Neural progenitor cell (in vitro differentiated cells): ENCODE measurements around the gene RNASE7. TPM values are rescaled to one million over a fixed set of nuclear protein-coding genes. Genes with fewer than 3 reads are reported as not detected.
"Not testable (repeated sequence)": the region's sequence is repeated elsewhere in the genome, so short reads cannot be mapped to it uniquely, and the experiment has no call there.

Experiments used
- DNase-seq: peaks from one replicate; pipeline ENCODE4 v3.0.0-alpha.2; 2016; ENCODE audit warnings: low spot score
- H2AFZ ChIP-seq: fragments of 200-600 bp; sonication (generic); replicated peaks from 2 replicates; pipeline ENCODE4 v1.6.1; 2016; ENCODE audit warnings: antibody characterized with exemption
- H3F3A ChIP-seq: fragments of 200-600 bp; sonication (generic); 2 replicates; pipeline ENCODE4 v1.6.1; 2016; ENCODE audit warnings: antibody characterized with exemption, low read depth
- H3K27ac ChIP-seq: fragments of 200-600 bp; sonication (generic); 2 replicates; pipeline ENCODE4 v1.5.1; 2016; ENCODE audit warnings: mild to moderate bottlenecking
- H3K27me3 ChIP-seq: fragments of 200-600 bp; sonication (generic); 2 replicates; pipeline ENCODE4 v1.6.1; 2016; ENCODE audit warnings: mild to moderate bottlenecking, moderate library complexity
- H3K36me3 ChIP-seq: fragments of 200-600 bp; sonication (generic); 2 replicates; pipeline ENCODE4 v1.5.1; 2016
- H3K4me1 ChIP-seq: fragments of 200-600 bp; sonication (generic); 2 replicates; pipeline ENCODE4 v1.6.1; 2016; ENCODE audit warnings: mixed run types
- H3K4me2 ChIP-seq: fragments of 200-600 bp; sonication (generic); 2 replicates; pipeline ENCODE4 v1.6.1; 2016
- H3K4me3 ChIP-seq: fragments of 200-600 bp; sonication (generic); 2 replicates; pipeline ENCODE4 v1.5.1; 2016
- H3K79me2 ChIP-seq: fragments of 200-600 bp; sonication (generic); 2 replicates; pipeline ENCODE4 v1.6.1; 2016; ENCODE audit warnings: low read depth
- H3K9ac ChIP-seq: fragments of 200-600 bp; sonication (generic); 2 replicates; pipeline ENCODE4 v1.6.1; 2016
- H3K9me3 ChIP-seq: fragments of 200-600 bp; sonication (generic); 2 replicates; pipeline ENCODE4 v1.5.1; 2016; ENCODE audit warnings: low read depth
- H4K20me1 ChIP-seq: fragments of 200-600 bp; sonication (generic); 2 replicates; pipeline ENCODE4 v1.6.1; 2016; ENCODE audit warnings: low read depth
- H3K27ac Mint-ChIP-seq: 3 replicates; pipeline ENCODE4 v1.8.0; 2021; ENCODE audit warnings: mixed read lengths
- H3K27me3 Mint-ChIP-seq: 2 replicates; pipeline ENCODE4 v1.8.0; 2022; ENCODE audit warnings: low read depth, mild to moderate bottlenecking, inconsistent platforms, moderate library complexity, mixed read lengths; ENCODE audit not compliant: insufficient read depth
- H3K36me3 Mint-ChIP-seq: 3 replicates; pipeline ENCODE4 v1.8.0; 2021; ENCODE audit warnings: mixed read lengths
- H3K4me1 Mint-ChIP-seq: 3 replicates; pipeline ENCODE4 v1.8.0; 2021; ENCODE audit warnings: mixed read lengths
- H3K4me3 Mint-ChIP-seq: 3 replicates; pipeline ENCODE4 v1.8.0; 2021; ENCODE audit warnings: mild to moderate bottlenecking, moderate library complexity, mixed read lengths
- H3K9me3 Mint-ChIP-seq: 3 replicates; pipeline ENCODE4 v1.8.0; 2020; ENCODE audit warnings: mixed read lengths
- EZH2 ChIP-seq: fragments of 200-600 bp; sonication (generic); IDR thresholded peaks from 2 replicates; pipeline ENCODE4 v1.6.1; 2017; ENCODE audit warnings: antibody characterized with exemption, mild to moderate bottlenecking, moderate library complexity
- EZH2phosphoT487 ChIP-seq: fragments of 200-600 bp; sonication (generic); IDR thresholded peaks from 2 replicates; pipeline ENCODE4 v1.6.1; 2017; ENCODE audit warnings: antibody characterized with exemption
- total RNA-seq: library from RNA; depleted of rRNA; stranded (reverse); fragments of >200 nt; gene quantifications from 2 replicates; pipeline ENCODE4 v1.2.3, GENCODE V29; 2015; ENCODE audit warnings: low replicate concordance
- TF ChIP-seq, protein P1 (sequence below): fragments of 200-600 bp; sonication (generic); IDR thresholded peaks from 2 replicates; pipeline ENCODE4 v1.5.1; 2017; ENCODE audit warnings: antibody characterized with exemption, mild to moderate bottlenecking

RNASE7 gene
- total RNA-seq, 1 donor from 2014 or later: not detected

DNA sequence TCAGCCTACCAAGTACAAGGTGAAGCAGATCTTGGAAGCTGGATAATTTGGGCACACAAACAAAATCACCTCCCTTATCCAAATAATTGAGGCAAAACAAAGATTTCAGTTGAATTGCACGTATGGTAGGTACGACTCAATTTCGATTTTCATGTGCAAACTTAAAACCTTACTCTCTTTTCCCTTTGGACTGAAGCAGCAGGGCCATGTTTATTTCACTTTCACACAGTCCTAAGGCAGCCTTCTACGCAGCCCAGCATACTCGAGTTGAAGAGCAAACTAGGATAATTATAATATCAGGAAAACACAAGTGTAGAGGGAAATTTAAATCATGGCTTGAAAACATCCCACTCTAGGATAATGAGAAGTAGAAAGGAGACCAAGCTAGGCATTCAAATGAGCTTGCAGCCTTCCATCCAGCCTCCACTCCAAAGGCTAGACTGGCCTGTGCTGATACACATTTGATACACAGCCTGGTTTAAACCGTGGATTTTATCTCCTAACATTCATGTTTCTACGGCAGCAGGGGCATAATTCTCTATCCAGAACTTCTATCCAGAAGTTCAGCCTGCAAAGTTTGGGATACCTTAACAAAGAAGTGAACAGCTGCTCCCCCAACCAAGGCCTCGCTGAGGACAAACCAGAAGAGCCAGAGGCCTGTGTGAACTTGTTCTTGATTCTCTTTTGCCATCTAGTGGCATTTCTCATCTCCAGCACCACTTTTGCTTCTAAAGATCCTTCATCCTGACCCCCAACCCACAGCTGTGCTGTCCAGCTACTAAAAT lies 2.4 kb upstream of the RNASE7 start:
- peaks cover 13% of the 10 kb centered on the region for H3K27me3 Mint-ChIP-seq
- Histone ChIP-seq H3K4me3 (no peak overlapping the region), H3F3A (no peaks in the 10 kb centered on the region), H3K9me3 (no peaks in the 10 kb centered on the region), H2AFZ (peak overlapping the region; percentile 46), H4K20me1 (no peaks in the 10 kb centered on the region), H3K27ac (no peak overlapping the region), H3K4me2 (no peak overlapping the region), H3K27me3 (peaks cover 7% of the 10 kb centered on the region), H3K9ac (no peak overlapping the region), H3K36me3 (no peaks in the 10 kb centered on the region), H3K79me2 (no peaks in the 10 kb centered on the region), H3K4me1 (peaks cover 11% of the 10 kb centered on the region)
- DNase-seq: peak; percentile 65
- no peaks in the 10 kb centered on the region for H3K36me3 Mint-ChIP-seq
- peaks cover 17% of the 10 kb centered on the region for H3K4me1 Mint-ChIP-seq
- H3K4me3 Mint-ChIP-seq: no peak overlapping the region
- H3K9me3 Mint-ChIP-seq: no peaks in the 10 kb centered on the region
- TF ChIP-seq EZH2phosphoT487 (no peak), EZH2 (no peak)
- TF ChIP-seq, protein P1, sequence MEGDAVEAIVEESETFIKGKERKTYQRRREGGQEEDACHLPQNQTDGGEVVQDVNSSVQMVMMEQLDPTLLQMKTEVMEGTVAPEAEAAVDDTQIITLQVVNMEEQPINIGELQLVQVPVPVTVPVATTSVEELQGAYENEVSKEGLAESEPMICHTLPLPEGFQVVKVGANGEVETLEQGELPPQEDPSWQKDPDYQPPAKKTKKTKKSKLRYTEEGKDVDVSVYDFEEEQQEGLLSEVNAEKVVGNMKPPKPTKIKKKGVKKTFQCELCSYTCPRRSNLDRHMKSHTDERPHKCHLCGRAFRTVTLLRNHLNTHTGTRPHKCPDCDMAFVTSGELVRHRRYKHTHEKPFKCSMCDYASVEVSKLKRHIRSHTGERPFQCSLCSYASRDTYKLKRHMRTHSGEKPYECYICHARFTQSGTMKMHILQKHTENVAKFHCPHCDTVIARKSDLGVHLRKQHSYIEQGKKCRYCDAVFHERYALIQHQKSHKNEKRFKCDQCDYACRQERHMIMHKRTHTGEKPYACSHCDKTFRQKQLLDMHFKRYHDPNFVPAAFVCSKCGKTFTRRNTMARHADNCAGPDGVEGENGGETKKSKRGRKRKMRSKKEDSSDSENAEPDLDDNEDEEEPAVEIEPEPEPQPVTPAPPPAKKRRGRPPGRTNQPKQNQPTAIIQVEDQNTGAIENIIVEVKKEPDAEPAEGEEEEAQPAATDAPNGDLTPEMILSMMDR: peak; percentile 54
- H3K27ac Mint-ChIP-seq: no peak overlapping the region

DNA sequence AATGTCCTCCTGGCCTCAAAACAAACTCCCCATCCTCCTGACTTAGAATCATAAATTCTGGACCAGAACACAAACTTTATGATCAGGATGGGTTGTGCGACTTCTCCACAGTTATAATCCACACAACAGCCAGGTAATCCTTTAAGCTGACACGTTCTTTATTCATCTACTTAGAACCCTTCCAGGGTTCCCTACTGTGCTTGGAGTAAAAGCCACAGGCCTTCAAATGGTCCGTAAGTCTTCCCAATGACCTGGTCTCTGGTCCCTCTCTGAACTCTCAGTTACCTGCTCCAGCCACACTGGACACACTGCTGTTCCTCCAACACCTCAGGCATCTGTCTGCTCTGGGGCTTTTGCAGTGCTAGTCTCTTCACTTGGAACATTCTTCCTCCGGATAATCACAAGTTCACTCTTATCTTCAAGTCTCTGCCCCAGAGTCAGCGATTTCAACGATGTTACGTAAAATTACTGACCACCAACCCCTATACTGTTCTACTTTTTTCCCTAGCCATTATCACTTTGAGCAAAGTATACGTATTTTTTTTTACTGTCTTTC lies 1.7 kb upstream of the RNASE7 start:
- Histone ChIP-seq H3K9ac (no peak overlapping the region), H3K4me2 (no peak overlapping the region), H3K27me3 (peaks cover 10% of the 10 kb centered on the region), H3K27ac (no peak overlapping the region), H3K4me3 (no peak overlapping the region), H2AFZ (no peak overlapping the region), H3F3A (no peaks in the 10 kb centered on the region), H3K9me3 (no peaks in the 10 kb centered on the region), H3K79me2 (no peaks in the 10 kb centered on the region), H4K20me1 (no peaks in the 10 kb centered on the region), H3K4me1 (peaks cover 11% of the 10 kb centered on the region), H3K36me3 (no peaks in the 10 kb centered on the region)
- peaks cover 11% of the 10 kb centered on the region for H3K27me3 Mint-ChIP-seq
- no peak overlapping the region for H3K27ac Mint-ChIP-seq
- no peaks in the 10 kb centered on the region for H3K36me3 Mint-ChIP-seq
- peaks cover 14% of the 10 kb centered on the region for H3K4me1 Mint-ChIP-seq
- no peak overlapping the region for H3K4me3 Mint-ChIP-seq
- TF ChIP-seq EZH2phosphoT487 (no peak), EZH2 (no peak)
- TF ChIP-seq, protein P1: no peak
- H3K9me3 Mint-ChIP-seq: no peaks in the 10 kb centered on the region
- DNase-seq: no peak

DNA sequence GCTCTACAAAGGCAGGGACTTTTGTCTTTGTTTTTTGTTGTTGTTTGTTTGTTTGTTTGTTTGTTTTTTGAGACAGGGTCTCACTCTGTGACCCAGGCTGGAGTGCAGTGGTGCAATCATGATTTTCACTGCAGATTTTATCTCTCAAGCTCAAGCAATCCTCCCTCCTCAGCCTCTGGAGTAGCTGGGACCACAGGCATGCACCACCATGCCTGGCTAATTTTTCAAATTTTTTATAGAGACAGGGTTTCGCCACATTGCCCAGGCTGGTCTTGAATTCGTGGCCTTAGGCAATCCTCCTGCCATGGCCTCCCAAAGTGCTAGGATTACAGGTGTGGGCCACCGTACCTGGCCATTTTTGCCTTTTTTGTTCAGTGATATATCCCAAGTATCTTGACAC lies 1.2 kb upstream of the RNASE7 start:
- H2AFZ ChIP-seq, H3K36me3 Mint-ChIP-seq, H3K9ac ChIP-seq, H3K79me2 ChIP-seq, H3K36me3 ChIP-seq, H3K27ac ChIP-seq, H3F3A ChIP-seq, DNase-seq, H3K9me3 Mint-ChIP-seq, H3K27ac Mint-ChIP-seq, H3K9me3 ChIP-seq, H3K4me2 ChIP-seq, H4K20me1 ChIP-seq, H3K4me3 ChIP-seq, H3K4me3 Mint-ChIP-seq: not testable (repeated sequence)
- H3K4me1 ChIP-seq: peaks cover 11% of the 10 kb centered on the region
- Mint-ChIP-seq H3K4me1 (peaks cover 14% of the 10 kb centered on the region), H3K27me3 (peaks cover 10% of the 10 kb centered on the region)
- peaks cover 10% of the 10 kb centered on the region for H3K27me3 ChIP-seq

DNA sequence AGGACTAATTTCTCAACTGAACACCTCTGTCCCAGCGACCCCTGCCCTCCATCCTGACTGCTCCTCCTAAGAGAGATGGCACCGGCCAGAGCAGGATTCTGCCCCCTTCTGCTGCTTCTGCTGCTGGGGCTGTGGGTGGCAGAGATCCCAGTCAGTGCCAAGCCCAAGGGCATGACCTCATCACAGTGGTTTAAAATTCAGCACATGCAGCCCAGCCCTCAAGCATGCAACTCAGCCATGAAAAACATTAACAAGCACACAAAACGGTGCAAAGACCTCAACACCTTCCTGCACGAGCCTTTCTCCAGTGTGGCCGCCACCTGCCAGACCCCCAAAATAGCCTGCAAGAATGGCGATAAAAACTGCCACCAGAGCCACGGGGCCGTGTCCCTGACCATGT lies 756 bp downstream of the RNASE7 start:
- H3K9me3 ChIP-seq: no peaks in the 10 kb centered on the region
- no peak overlapping the region for H3K4me3 ChIP-seq
- no peaks in the 10 kb centered on the region for H4K20me1 ChIP-seq
- no peak overlapping the region for H2AFZ ChIP-seq
- peaks cover 10% of the 10 kb centered on the region for H3K27me3 Mint-ChIP-seq
- H3K4me3 Mint-ChIP-seq: no peak overlapping the region
- H3K36me3 Mint-ChIP-seq: no peaks in the 10 kb centered on the region
- peaks cover 10% of the 10 kb centered on the region for H3K27me3 ChIP-seq
- H3F3A ChIP-seq: no peaks in the 10 kb centered on the region
- no peaks in the 10 kb centered on the region for H3K36me3 ChIP-seq
- no peak for TF ChIP-seq EZH2
- TF ChIP-seq EZH2phosphoT487: no peak
- TF ChIP-seq, protein P1: no peak
- peaks cover 14% of the 10 kb centered on the region for H3K4me1 Mint-ChIP-seq
- no peak overlapping the region for H3K27ac Mint-ChIP-seq
- H3K9me3 Mint-ChIP-seq: no peaks in the 10 kb centered on the region
- no peaks in the 10 kb centered on the region for H3K79me2 ChIP-seq
- H3K9ac ChIP-seq: no peak overlapping the region
- no peak overlapping the region for H3K4me2 ChIP-seq
- H3K27ac ChIP-seq: no peak overlapping the region
- DNase-seq: no peak
- H3K4me1 ChIP-seq: peaks cover 11% of the 10 kb centered on the region
